ENCODE measurements around the gene LRRD1.

GRCh38 chr7:92141161-92141560 lies 37.8 kb downstream of the LRRD1 start:
- no peak for TF ChIP-seq POLR2AphosphoS5 (IDR thresholded peaks at IDR 0.05; ENCODE audit: low read depth, low read length)
- TF ChIP-seq POLR2A (IDR thresholded peaks at IDR 0.05; ENCODE audit: low read depth, low read length), result no peak
- no peak for TF ChIP-seq TAF1 (IDR thresholded peaks at IDR 0.05; ENCODE audit: low read depth, low read length)
- no peak for TF ChIP-seq SPI1 (IDR thresholded peaks at IDR 0.05; ENCODE audit: low read depth, low read length)
- TF ChIP-seq POU2F2 (IDR thresholded peaks at IDR 0.05; ENCODE audit: low read depth, low read length), result no peak
- no peak for TF ChIP-seq PAX5 (IDR thresholded peaks at IDR 0.05; ENCODE audit: insufficient read depth, low read length, severe bottlenecking)

Data from GM12891 (cell line).